ENCODE data around the gene RAB26.
A peak's percentile ranks its signal among the peaks of the same experiment; 100 is the strongest.

Gene RAB26

DNA sequence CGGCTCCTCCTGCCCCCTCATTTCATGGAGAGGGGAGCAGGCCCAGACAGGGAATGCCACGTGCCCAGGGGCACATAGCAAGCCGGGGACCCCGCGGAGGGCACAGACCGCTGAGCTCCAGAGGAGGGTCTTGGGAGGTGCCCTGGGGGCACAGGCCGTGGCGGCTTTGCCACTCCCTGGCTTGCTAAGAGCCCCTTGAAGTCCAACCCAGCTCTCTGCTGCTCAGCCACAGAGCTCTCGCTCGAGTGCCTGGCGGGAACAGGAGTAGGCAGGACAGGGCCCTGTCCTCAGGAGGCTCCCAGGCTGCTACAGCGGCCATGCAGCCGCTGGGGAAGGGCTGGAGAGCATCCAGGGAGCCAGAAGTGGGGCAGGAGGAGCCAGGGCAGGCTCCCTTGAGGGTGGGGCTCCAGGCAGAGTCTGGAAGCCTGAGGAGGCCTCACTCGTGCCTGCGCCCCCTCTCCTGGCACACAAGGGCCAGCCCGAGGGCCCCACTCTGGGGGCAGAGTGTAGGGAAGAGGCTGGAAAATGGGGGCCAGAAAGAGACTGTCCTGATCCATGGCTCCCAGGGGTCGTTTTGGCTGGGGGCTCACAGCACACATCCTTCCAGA lies 4.4 kb upstream of the RAB26 start:
- no peak overlapping the region for H3K4me3 ChIP-seq (ENCODE audit: control insufficient read depth in 1 of 7, extremely low read depth in 1 of 7, insufficient read depth in 4 of 7, low read depth in 2 of 7, low read length in 6 of 7)
- H3K36me3 ChIP-seq (ENCODE audit: control insufficient read depth in 4 of 4, insufficient read depth in 4 of 4, low read length in 3 of 4), result no peaks in the 10 kb centered on the region
- CTCF ChIA-PET, result interaction anchor here (1.0 to 2.5 kb wide), 4 partner anchors 8 to 140 kb away, joined by 3 to 9 read pairs (median 6); no protein-coding TSS in a partner anchor
- H3K9me3 ChIP-seq (ENCODE audit: control extremely low read depth in 1 of 5, control insufficient read depth in 4 of 5, insufficient read depth in 2 of 5, low read depth in 1 of 5, low read length in 4 of 5), result no peaks in the 10 kb centered on the region
- POLR2A ChIA-PET, result interaction anchor here (1.0 kb wide), 1 partner anchor 19 kb away, joined by 3 read pairs; no protein-coding TSS in a partner anchor
- no peak for DNase-seq
- peaks cover 0 to 21% (median 13%) of the 10 kb centered on the region in 4 experiments for H3K4me1 ChIP-seq (ENCODE audit: control extremely low read depth in 1 of 4, control insufficient read depth in 4 of 4, insufficient read depth in 4 of 4, low read length in 3 of 4)
- no peaks in the 10 kb centered on the region for H3K27me3 ChIP-seq (replicated peaks in 2 of 5; ENCODE audit: control insufficient read depth in 4 of 5, insufficient read depth in 5 of 5, low read length in 4 of 5)
- no peak overlapping the region for H3K27ac ChIP-seq (ENCODE audit: insufficient read depth in 1 of 2, low read depth in 1 of 2, low read length in 2 of 2, poor library complexity in 1 of 2, severe bottlenecking in 2 of 2)
- WGBS (ENCODE audit: insufficient coverage), result 92% methylated on average over 17 of the region's 17 CpGs

DNA sequence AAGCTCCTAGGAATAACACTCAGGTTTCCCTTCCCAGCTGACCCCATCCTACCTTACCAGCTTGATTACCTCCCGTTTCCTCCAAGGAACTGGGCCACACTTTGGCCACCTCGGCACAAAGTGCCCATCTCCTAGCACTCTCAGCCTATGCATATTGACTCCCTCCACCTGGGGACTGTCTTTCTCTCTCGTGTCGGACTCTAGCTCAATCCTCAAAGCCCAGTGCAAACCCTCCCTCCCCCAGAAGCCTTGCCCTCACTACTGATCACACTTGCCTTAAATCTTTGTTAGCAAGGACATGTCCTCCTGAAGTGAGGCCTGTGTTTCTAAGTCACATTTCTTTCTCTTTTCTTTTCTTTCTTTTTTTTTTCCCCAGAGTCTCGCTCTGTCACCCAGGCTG lies 2.6 kb upstream of the RAB26 start:
- no peak overlapping the region for H3K27ac ChIP-seq (ENCODE audit: insufficient read depth in 1 of 2, low read depth in 1 of 2, low read length in 2 of 2, poor library complexity in 1 of 2, severe bottlenecking in 2 of 2)
- peaks cover 0 to 4% (median 1%) of the 10 kb centered on the region in 4 experiments for H3K36me3 ChIP-seq (ENCODE audit: control insufficient read depth in 4 of 4, insufficient read depth in 4 of 4, low read length in 3 of 4)
- 93% methylated on average over 4 of the region's 5 CpGs for WGBS (ENCODE audit: insufficient coverage)
- ChIA-PET CTCF (interaction anchor here (1.0 to 3.5 kb wide), 6 partner anchors 9 to 141 kb away, joined by 3 to 24 read pairs (median 8); partner anchors contain the start of gene TRAF7), POLR2A (interaction anchor here (1.7 kb wide), 1 partner anchor 9 kb away, joined by 6 read pairs; the partner anchor contains the start of gene TRAF7)
- DNase-seq, result no peak
- no peaks in the 10 kb centered on the region for H3K9me3 ChIP-seq (ENCODE audit: control extremely low read depth in 1 of 5, control insufficient read depth in 4 of 5, insufficient read depth in 2 of 5, low read depth in 1 of 5, low read length in 4 of 5)
- H3K27me3 ChIP-seq (replicated peaks in 2 of 5; ENCODE audit: control insufficient read depth in 4 of 5, insufficient read depth in 5 of 5, low read length in 4 of 5), result no peaks in the 10 kb centered on the region
- H3K4me3 ChIP-seq (ENCODE audit: control insufficient read depth in 1 of 7, extremely low read depth in 1 of 7, insufficient read depth in 4 of 7, low read depth in 2 of 7, low read length in 6 of 7), result no peak overlapping the region
- H3K4me1 ChIP-seq (ENCODE audit: control extremely low read depth in 1 of 4, control insufficient read depth in 4 of 4, insufficient read depth in 4 of 4, low read length in 3 of 4), result peaks cover 0 to 40% (median 28%) of the 10 kb centered on the region in 4 experiments

DNA sequence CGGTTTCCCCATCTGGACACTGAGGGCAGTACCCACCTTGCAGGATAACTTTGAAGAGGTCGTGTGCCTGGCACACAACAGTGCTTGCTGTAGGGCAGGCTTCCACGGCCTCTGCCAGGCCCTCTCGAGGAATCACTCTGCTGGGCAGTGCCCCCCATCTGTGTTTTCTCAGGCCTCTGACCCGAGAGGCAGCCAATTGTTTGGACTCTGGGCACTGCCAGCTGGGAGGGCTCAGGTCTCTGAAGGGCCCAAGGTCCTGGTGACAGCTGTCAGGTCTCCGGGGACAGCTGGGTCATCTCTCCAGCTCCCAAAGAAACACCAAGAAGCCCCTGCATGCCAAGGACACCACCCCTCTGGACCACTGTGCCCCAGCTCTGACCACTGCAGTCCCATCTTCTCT lies 1.0 kb upstream of the RAB26 start:
- DNase-seq, result no peak
- Histone ChIP-seq H3K27ac (ENCODE audit: insufficient read depth in 1 of 2, low read depth in 1 of 2, low read length in 2 of 2, poor library complexity in 1 of 2, severe bottlenecking in 2 of 2) (no peak overlapping the region), H3K9me3 (ENCODE audit: control extremely low read depth in 1 of 5, control insufficient read depth in 4 of 5, insufficient read depth in 2 of 5, low read depth in 1 of 5, low read length in 4 of 5) (no peaks in the 10 kb centered on the region), H3K27me3 (replicated peaks in 2 of 5; ENCODE audit: control insufficient read depth in 4 of 5, insufficient read depth in 5 of 5, low read length in 4 of 5) (no peaks in the 10 kb centered on the region), H3K4me1 (ENCODE audit: control extremely low read depth in 1 of 4, control insufficient read depth in 4 of 4, insufficient read depth in 4 of 4, low read length in 3 of 4) (peaks cover 0 to 55% (median 31%) of the 10 kb centered on the region in 4 experiments), H3K4me3 (ENCODE audit: control insufficient read depth in 1 of 7, extremely low read depth in 1 of 7, insufficient read depth in 4 of 7, low read depth in 2 of 7, low read length in 6 of 7) (no peak overlapping the region), H3K36me3 (ENCODE audit: control insufficient read depth in 4 of 4, insufficient read depth in 4 of 4, low read length in 3 of 4) (peaks cover 2 to 15% (median 10%) of the 10 kb centered on the region in 4 experiments)
- ChIA-PET CTCF (interaction anchor here (0.5 to 3.5 kb wide), 12 partner anchors 8 to 1411 kb away, joined by 3 to 24 read pairs (median 4); no protein-coding TSS in a partner anchor), POLR2A (interaction anchor here (0.9 to 1.7 kb wide), 3 partner anchors 26 to 156 kb away, joined by 3 to 5 read pairs (median 4); partner anchors contain the start of gene ECI1)
- 96% methylated on average over 6 of the region's 6 CpGs for WGBS (ENCODE audit: insufficient coverage)

DNA sequence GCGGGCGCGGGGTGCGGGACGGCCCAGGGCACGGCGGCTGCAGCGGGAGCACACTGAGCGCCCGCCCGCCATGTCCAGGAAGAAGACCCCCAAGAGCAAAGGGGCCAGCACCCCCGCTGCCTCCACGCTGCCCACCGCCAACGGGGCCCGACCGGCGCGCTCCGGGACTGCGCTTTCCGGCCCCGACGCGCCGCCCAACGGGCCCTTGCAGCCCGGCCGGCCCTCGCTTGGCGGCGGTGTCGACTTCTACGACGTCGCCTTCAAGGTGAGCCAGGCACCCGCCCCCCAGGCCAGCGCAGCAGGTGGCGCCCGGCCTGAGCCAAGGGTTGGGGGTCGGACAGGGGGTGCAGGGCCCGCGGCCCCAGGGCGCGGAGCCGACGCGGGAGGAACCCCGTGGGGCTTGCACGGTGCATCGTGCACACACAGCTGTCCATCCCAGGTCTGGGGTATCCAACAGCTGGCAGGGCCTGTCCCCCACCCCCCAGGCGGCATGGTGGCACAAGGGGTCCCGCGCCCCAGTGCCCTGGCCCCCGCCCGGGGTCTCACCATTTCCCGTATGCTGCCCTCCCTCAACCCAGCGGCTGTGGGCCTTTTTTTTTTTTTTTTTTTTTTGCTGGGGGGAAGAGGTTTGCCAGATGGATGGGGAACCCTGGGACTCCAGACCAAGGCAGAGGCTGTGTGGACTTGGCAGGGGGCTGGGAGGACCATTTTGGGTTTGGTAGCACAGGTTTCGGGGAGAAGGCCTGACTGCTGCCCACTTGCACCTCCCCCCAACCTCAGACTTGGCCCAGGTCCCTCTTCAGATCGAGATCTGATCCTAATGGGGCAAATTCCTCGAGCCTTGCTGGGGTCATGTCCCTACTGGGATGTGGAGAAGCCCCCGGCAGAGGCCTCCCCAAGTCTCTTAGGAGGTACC lies 547 bp downstream of the RAB26 start:
- CTCF ChIA-PET, result interaction anchor here (0.9 kb wide), 1 partner anchor 126 kb away, joined by 4 read pairs; no protein-coding TSS in a partner anchor
- Histone ChIP-seq H3K27ac (ENCODE audit: insufficient read depth in 1 of 2, low read depth in 1 of 2, low read length in 2 of 2, poor library complexity in 1 of 2, severe bottlenecking in 2 of 2) (no peak overlapping the region), H3K9me3 (ENCODE audit: control extremely low read depth in 1 of 5, control insufficient read depth in 4 of 5, insufficient read depth in 2 of 5, low read depth in 1 of 5, low read length in 4 of 5) (no peaks in the 10 kb centered on the region), H3K36me3 (ENCODE audit: control insufficient read depth in 4 of 4, insufficient read depth in 4 of 4, low read length in 3 of 4) (peaks cover 2 to 30% (median 15%) of the 10 kb centered on the region in 4 experiments), H3K4me3 (ENCODE audit: control insufficient read depth in 1 of 7, extremely low read depth in 1 of 7, insufficient read depth in 4 of 7, low read depth in 2 of 7, low read length in 6 of 7) (peak overlapping the region in 6 of 7 experiments; percentile 23 to 69 (median 54)), H3K27me3 (replicated peaks in 2 of 5; ENCODE audit: control insufficient read depth in 4 of 5, insufficient read depth in 5 of 5, low read length in 4 of 5) (no peaks in the 10 kb centered on the region), H3K4me1 (ENCODE audit: control extremely low read depth in 1 of 4, control insufficient read depth in 4 of 4, insufficient read depth in 4 of 4, low read length in 3 of 4) (peaks cover 3 to 71% (median 46%) of the 10 kb centered on the region in 4 experiments)
- POLR2A ChIA-PET, result interaction anchor here (1.7 kb wide), 1 partner anchor 103 kb away, joined by 4 read pairs; the partner anchor contains the start of gene ECI1
- WGBS (ENCODE audit: insufficient coverage), result under 1% methylated on average over 42 of the region's 62 CpGs
- peak in 1 of 3 donors; percentile 40 for DNase-seq

DNA sequence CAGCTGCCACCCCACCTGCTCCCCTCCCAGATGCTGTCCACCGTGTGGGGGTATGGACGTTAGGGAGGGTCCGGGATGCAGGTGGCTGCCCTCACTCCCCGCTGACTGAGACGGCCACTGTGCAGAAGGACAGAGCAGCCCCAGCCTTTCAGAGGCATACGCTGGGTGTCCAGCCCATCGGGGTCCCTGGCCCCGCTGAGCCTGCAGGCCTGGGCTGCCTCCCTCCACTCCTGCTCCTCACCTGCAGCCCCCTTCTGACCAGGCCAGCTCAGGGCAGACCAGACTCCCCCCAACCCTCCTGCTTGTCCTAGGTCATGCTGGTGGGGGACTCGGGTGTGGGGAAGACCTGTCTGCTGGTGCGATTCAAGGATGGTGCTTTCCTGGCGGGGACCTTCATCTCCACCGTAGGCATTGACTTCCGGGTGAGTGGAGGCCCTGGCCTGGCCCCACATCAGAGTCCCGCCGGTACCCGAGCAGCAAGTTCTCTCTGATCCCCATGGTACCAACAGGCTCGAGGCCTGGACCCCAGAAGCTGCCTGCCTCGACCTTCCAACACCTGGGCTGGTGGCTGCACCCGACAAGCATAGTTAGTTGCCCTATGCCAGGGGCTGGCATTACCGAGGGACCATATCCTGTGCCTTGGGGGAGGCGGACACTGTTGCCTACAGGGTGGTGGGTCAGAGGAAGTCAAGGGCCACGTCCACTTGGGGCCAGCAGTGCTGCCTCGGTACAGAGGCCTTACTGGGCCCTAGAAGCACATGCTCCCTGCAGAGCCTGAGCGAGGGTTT lies 1.4 kb downstream of the RAB26 start:
- no peaks in the 10 kb centered on the region for H3K27me3 ChIP-seq (replicated peaks in 2 of 5; ENCODE audit: control insufficient read depth in 4 of 5, insufficient read depth in 5 of 5, low read length in 4 of 5)
- CTCF ChIA-PET, result interaction anchor here (1.2 kb wide), 1 partner anchor 28 kb away, joined by 4 read pairs; no protein-coding TSS in a partner anchor
- no peak for DNase-seq
- H3K4me1 ChIP-seq (ENCODE audit: control extremely low read depth in 1 of 4, control insufficient read depth in 4 of 4, insufficient read depth in 4 of 4, low read length in 3 of 4), result peaks cover 6 to 75% (median 55%) of the 10 kb centered on the region in 4 experiments
- H3K27ac ChIP-seq (ENCODE audit: insufficient read depth in 1 of 2, low read depth in 1 of 2, low read length in 2 of 2, poor library complexity in 1 of 2, severe bottlenecking in 2 of 2), result no peak overlapping the region
- H3K36me3 ChIP-seq (ENCODE audit: control insufficient read depth in 4 of 4, insufficient read depth in 4 of 4, low read length in 3 of 4), result peaks cover 2 to 38% (median 15%) of the 10 kb centered on the region in 4 experiments
- no peaks in the 10 kb centered on the region for H3K9me3 ChIP-seq (ENCODE audit: control extremely low read depth in 1 of 5, control insufficient read depth in 4 of 5, insufficient read depth in 2 of 5, low read depth in 1 of 5, low read length in 4 of 5)
- 85% methylated on average over 19 of the region's 24 CpGs for WGBS (ENCODE audit: insufficient coverage)
- POLR2A ChIA-PET, result no interaction called here
- peak overlapping the region in 2 of 7 experiments; percentile 26 to 69 for H3K4me3 ChIP-seq (ENCODE audit: control insufficient read depth in 1 of 7, extremely low read depth in 1 of 7, insufficient read depth in 4 of 7, low read depth in 2 of 7, low read length in 6 of 7)

DNA sequence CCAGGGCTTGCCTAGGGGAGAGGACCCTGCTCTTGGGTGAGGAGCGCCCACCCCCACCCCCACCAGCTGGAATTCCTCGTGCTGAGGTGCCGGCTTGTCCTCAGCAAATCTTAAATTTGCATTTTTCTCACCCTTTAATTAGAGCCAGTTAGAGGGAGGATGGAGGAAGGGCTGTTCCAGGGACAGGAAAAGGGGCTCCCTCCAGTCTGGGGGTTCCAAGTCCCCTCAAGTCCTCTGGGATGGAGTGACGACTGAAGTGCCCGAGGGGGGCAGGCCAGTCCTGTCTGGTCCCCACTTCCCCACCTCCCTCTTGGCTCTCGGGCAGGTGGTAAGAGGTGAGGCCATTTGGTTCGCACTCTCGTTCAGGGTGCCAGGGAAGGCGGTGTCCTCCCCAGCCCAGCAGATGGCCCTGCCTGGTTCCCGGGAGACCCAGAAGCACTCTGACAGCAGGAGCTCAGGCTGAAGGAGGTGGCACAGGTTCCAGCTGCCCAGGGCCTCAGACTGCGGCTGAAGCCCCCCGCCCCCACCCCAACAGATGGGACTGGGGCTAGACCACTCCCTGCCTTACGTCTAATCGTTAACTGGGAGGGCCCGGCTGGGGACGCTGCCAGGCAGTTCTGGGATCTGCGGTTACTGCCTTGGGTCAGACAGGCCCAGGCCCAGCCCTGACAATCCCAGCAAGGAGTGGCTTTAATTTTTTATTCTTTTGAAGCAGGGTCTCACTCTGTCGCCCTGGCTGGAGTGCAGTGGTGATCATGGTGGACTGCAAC lies 2.2 kb downstream of the RAB26 start:
- WGBS (ENCODE audit: insufficient coverage), result 96% methylated on average over 12 of the region's 18 CpGs
- Histone ChIP-seq H3K4me3 (ENCODE audit: control insufficient read depth in 1 of 7, extremely low read depth in 1 of 7, insufficient read depth in 4 of 7, low read depth in 2 of 7, low read length in 6 of 7) (no peak overlapping the region), H3K27me3 (replicated peaks in 2 of 5; ENCODE audit: control insufficient read depth in 4 of 5, insufficient read depth in 5 of 5, low read length in 4 of 5) (no peaks in the 10 kb centered on the region), H3K27ac (ENCODE audit: insufficient read depth in 1 of 2, low read depth in 1 of 2, low read length in 2 of 2, poor library complexity in 1 of 2, severe bottlenecking in 2 of 2) (no peak overlapping the region), H3K9me3 (ENCODE audit: control extremely low read depth in 1 of 5, control insufficient read depth in 4 of 5, insufficient read depth in 2 of 5, low read depth in 1 of 5, low read length in 4 of 5) (no peaks in the 10 kb centered on the region), H3K36me3 (ENCODE audit: control insufficient read depth in 4 of 4, insufficient read depth in 4 of 4, low read length in 3 of 4) (peaks cover 2 to 38% (median 15%) of the 10 kb centered on the region in 4 experiments), H3K4me1 (ENCODE audit: control extremely low read depth in 1 of 4, control insufficient read depth in 4 of 4, insufficient read depth in 4 of 4, low read length in 3 of 4) (peaks cover 6 to 75% (median 57%) of the 10 kb centered on the region in 4 experiments)
- POLR2A ChIA-PET, result no interaction called here
- CTCF ChIA-PET, result interaction anchor here (0.6 to 5.3 kb wide), 4 partner anchors 10 to 445 kb away, joined by 4 to 80 read pairs (median 15); no protein-coding TSS in a partner anchor
- DNase-seq, result no peak

All from common myeloid progenitor, CD34-positive (primary cell).